Activated gamma-delta T cell treated with anti-CD3 and anti-CD28 coated beads, Interleukin-2, amount 50 U/mL, for 16 hours (primary cell): Measurements from ENCODE around the gene ZNRF4.

Experiments used
- DNase-seq: peaks from one replicate; pipeline ENCODE4 v3.0.0-alpha.2; 2020; ENCODE audit warnings: low read depth

The ZNRF4 gene

DNA sequence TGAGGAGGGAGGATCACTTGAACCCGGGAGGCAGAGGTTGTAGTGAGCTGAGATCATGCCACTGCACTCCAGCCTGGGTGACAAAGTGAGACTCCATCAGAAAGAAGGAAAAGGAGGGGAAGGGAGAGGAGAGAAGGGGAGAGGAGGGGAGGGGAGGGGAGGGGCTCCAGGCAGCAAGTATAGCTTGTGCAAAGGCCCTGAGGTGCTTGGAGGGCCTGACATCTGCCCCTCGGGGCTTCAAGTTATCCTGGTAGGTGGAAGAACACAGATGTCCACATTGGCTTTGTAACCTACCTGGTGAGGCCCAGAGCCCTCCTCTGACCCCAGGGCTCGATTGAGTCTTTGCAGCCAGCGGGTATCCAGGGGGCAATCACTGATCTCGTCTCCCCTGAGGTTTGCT is 11.5 kb upstream of the ZNRF4 start:
- DNase-seq, result no peak

DNA sequence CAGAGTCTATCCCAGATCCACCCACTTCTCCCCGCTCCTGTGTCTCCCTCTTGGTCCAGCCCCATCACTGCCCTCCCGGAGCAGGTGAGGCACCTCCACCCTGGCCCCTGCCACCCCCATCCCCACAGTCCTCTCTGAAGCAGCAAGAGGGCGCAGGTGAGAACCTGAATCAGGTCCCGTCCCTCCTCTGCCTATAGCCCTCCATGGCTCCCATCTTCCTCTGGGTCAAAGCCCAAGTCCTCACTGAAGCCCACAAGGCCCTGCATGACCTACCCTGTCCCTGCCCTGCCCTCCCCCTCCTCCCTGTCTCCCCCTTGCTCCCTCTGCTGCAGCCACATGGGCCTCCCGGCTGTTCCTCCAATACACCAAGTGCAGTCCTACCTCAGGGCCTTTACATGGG is 10.8 kb upstream of the ZNRF4 start:
- no peak for DNase-seq

DNA sequence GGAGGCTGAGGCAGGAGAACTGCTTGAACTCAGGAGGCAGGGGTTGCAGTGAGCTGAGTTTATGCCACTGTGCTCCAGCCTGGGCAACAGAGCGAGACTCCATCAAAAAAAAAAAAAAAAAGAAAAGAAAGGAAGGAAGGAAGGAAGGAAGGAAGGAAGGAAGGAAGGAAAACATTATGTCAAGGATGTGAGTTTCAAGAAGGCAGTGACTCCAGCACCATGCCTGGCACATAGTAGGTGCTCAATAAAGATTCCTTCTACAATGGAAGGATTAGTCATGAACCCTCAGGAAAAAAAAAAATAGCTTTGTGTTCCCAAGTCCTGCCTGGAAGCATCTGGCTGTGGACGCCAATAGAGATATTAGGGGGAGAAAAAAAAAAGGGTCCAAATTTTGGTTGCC is 10.1 kb upstream of the ZNRF4 start:
- DNase-seq, result no peak

DNA sequence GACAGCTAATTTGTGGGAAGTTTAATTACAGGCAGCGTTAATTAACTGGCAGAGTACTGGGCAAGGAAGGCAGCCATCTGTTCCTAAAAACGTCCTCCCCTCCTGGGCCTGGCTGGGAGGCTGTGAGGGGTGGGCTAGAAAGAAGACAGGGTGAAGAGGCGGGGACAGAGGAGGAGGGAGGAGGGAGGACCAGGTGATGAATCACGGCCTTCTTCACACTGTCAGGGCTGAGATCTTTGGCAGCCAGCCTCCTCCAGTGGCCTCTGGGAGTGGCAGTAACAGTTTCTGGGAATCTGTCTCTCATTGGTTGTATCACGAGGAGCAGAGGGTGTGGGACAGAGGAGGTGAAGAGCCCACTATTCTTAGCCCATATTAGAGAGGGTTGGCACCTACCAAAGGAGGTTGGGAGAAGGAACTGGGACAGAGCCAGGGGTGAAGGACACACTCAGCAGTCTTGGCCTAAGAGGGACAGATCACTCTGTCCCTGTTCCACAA is 9.6 kb upstream of the ZNRF4 start:
- DNase-seq, result no peak

DNA sequence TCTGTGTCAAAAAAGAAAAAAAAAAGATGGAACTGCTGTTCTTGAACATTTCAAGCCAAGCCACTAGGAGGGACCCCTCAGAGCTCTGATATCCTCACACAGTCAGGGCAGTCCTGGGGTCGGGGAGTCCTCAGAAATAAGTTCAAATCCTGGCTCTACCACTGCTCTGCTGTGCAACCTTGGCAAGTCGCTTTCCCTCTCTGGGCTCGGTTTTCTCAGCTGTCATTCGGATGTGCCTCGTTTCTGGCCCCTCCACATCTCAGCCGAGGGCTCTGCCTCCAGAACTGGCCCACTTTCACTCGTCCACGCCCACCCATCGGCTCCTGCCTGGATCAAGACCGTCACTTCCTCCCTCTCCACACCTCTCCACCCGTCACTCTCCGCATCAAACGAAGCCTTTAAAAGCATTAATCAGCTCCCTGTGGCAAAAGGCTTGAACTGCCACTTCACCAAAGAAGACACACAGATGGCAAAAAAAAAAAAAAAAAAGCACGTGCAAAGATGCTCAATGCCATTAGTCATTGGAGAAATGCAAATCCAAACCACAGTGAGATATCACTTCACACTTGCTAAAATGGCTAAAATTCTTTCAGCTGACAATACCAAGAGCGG is 7.4 kb upstream of the ZNRF4 start:
- DNase-seq, result no peak

DNA sequence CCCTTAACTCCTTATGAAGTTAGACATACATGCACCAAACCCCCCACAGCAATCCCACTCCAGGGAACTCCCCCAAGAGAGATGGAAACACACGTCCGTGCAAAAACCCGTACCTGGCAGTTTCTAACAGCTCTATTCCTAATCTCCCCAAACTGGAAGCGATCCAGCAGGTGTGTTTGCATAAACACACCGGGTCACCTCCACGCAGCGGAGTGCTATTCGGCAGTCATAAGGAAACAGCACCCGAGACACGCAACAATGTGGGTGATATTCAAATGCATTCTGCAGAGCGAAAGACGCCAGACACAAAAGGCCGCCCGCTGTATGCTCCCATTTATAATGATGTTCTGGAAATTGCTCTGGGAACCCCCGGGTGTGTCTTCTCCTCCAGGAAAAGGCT is 6.8 kb upstream of the ZNRF4 start:
- no peak for DNase-seq

DNA sequence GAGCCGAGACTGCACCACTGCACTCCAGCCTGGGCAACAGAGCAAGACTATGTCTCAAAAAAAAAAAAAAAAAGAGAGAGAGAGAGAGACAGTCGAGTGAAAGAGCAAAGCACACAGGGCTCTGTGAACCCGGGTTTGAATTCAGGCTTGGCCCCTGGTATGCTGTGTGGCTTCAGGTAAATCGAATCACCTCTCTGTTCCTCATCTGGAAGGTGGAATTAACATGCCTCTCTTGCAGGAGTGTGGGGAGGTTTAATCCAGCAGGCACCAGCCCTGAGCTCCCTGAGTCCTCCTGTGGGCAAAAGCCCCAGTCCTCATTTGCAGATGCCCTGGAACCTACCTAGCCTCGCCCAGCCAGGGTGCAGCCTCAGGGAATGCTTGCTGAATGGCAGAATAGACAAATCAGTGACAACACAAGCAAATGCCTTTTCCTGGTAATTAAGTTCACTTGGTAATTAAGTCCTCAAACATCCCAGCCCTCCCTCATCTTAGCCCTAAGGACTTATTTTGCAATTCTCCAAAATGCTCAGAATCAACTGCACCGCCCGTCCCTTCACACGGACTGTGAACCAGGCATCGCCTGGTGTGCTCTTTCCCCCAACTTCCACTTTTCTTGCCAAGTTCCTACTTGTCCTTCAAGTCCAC is 4.6 kb upstream of the ZNRF4 start:
- no peak for DNase-seq

DNA sequence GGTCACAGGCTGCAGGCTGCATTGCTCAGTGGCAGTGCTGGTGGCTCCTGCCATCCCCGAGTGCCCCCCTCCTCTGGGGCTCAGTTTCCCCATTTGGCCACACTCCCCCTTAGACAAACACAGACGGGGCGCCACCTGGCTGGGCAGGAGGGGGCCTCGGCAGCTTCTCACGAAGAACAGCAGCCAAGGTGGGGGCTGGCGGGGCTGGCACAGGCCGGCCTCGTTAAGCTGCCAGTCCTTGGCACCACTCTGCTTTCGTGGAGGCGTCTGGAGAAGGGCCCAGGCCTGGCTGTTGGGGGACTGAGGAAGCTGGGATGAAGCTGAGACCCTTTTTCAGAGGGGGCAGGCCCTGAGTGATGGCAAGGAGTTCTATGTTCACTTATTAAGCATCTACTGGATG is 3.7 kb upstream of the ZNRF4 start:
- no peak for DNase-seq

DNA sequence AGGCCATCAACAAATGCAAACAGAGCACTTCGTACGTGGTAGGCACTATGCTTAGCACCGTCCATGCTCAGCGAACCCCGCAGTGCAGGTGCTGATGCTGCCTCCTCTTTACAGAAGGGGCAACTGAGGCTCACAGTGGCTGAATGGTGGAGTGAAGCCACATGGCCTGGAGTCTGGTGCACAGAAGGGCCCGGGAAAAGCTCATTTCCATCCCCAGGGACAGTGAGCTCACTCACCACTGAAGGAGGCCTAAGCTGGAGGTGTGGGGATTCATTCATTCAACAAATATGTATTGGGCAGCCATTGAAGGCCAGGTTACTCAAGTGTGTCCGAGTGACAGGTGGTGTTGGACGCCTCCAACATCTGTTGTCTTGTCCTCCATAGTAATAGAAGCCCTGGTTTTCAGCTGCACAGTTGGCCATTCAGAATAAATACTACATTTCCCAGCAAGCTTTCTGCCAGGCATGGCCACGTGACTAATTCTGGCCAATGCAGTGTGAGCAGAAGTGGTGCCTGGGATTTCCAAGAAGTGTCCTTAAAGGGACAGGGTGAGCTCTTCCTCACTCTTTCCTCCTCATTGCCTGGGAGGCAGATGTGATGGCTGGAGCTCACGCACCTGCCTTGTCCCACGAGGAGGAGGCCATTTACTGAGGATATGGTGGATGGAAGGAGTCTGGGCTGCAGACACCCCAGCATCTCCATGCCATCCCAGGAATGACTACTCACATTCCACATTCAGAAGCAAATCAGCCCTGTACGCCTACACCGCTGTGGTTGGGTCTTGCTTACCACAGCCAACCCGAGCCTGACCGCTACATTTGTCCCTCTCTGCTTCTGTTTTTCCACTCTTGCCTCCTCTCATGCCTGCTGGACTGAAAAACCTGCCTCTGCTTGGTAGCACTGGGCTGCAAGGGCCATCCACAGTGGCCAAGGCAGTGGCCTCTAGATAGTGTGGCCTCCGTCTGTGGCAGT is 2.3 kb upstream of the ZNRF4 start:
- DNase-seq, result no peak

DNA sequence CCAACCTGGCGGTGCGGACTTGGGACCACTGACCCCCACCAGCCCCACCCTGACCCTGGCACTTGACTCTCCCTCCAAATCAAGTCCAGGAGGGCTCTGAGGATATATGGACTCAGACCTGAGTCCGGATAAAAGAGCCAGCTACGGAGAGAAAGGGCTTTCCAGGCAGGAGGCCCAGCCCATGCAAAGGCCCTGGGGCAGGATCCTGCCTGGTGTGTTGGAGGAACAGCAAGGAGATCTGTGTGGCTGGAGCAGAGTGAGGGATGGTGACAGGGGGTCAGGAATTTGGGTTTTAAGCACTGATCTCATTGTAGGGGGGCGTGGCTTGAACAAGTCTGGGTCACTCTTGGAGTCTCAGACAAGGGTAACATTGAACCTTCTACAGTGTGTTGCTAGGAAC is 474 bp upstream of the ZNRF4 start:
- DNase-seq, result no peak

DNA sequence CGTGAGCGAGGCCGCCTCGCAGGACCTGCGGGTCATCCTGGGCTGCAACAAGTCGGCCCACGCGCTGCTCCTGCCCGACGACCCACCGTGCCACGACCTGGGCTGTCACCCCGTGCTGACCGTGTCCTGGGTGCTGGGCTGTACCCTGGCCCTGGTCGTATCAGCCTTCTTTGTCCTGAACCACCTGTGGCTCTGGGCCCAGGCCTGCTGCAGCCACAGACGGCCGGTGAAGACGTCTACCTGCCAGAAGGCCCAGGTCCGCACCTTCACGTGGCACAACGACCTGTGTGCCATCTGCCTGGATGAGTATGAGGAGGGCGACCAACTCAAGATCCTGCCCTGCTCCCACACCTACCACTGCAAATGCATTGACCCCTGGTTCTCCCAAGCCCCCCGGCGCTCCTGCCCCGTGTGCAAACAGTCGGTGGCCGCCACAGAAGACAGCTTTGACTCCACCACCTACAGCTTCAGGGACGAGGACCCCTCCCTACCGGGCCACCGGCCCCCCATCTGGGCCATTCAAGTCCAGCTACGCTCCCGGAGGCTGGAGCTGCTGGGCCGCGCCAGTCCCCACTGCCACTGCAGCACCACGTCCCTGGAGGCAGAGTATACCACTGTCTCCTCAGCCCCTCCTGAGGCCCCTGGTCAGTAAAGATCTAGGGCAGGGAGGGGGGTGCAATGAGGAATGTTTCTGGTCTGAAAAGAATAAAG is 1.1 kb downstream of the ZNRF4 start:
- DNase-seq, result no peak

DNA sequence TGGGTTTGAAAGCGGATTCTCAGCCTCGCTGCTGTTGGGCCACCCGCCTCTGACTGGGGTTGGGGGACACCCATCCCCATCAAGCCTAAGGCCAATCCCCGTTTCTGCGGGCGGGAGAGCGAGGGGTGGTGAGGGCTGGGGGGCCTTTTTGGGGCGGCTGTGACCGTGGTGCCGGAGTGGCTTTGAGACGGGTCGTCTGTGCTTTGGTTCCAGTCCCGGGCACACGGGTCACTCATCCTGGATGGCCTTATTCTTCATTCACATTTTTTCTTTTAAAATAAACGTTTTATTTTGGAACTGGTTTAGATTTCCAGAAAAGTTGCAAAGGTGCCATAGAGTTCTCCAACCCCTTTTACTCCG is 1.6 kb downstream of the ZNRF4 start:
- no peak for DNase-seq

DNA sequence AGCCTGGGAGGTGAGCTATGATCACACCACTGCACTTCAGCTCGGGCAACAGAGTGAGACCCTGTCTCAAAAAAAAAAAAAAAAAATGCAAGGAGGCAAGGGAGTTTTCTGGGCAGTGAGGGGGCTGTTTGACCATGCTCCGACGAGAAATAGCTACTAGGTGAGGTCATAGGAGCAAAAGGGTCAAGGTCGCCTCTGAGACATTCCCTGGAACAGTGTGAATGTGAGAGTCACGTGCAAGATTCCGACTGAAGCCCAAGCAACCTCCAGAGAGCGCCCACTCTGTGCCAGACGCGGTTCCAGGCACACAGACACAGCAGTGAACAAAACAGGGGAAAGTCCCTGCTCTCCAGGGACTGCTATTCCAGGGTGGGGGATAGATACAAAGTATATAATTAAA is 2.5 kb downstream of the ZNRF4 start:
- DNase-seq, result no peak

DNA sequence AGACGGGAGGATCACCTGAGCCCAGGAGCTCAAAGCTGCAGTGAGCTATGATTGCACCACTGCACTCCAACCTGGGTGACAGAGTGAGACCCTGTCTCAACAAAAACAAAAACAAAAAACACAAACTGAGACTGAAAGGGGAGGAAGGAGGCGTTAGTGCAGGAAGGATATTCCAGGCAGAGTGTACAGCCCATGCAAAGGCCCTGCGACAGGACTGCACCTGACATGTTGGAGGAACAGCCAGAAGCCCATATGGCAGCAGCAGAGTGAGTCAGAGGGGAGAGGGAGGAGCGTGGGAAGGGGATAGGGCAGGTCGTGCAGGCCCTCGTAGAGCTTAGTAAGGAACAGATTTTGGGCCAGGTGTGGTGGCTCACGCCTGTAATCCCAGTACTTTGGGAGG is 3.2 kb downstream of the ZNRF4 start:
- no peak for DNase-seq

DNA sequence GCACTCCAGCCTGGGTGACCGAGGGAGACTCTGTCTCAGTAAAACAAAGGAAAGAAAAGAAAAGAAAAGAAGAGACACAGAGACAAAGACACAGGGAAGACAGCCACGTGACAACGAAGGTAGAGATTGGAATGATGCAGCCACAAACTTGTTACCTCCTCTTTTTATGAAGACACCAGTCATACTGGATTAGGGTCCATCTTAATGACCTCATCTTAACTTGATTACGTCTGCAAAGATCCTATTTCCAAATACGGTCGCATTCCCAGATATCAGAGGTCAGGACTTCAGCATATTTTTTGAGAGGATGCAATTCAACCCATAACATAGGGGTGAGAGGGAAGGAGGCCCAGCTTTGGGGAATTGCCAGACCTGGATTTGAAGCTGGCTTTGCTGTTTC is 4.1 kb downstream of the ZNRF4 start:
- DNase-seq, result no peak

DNA sequence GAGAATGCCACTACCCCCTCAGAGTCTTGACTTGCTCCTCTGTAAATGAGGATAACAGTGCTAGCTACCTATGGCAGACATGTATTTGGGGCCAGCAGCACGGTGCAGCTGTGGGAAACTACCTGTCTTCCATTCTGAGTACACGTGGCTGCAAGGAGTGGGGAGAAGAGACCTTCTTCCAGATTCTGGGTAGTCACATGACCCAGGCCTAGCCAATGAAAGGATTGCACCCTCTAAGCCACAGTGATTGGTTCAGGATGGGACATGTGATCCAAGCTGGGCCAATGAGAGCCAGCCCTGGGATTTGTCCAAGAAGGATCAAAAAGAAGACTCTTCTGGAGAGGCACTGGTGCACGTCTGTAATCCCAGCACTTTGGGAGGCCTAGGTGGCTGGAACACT is 5.5 kb downstream of the ZNRF4 start:
- DNase-seq, result no peak

DNA sequence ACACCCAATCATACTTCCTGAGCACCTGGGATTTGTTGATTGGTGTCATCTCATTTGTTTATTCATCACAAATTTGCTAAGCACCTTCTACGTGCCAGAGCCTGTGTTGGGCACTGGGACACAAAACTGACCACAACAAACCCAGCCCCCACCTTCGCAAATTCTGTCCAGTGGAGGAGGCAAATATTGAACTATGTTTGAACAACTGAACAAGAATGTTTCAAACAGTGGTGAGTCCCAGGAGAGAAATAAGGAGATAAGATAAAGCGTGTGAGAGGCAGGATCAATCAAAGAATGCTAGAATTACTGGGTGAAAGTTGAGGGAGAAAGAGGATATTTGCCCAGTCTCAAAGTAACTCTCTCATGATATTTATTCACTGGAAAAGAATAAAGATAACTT is 8.7 kb downstream of the ZNRF4 start:
- no peak for DNase-seq

DNA sequence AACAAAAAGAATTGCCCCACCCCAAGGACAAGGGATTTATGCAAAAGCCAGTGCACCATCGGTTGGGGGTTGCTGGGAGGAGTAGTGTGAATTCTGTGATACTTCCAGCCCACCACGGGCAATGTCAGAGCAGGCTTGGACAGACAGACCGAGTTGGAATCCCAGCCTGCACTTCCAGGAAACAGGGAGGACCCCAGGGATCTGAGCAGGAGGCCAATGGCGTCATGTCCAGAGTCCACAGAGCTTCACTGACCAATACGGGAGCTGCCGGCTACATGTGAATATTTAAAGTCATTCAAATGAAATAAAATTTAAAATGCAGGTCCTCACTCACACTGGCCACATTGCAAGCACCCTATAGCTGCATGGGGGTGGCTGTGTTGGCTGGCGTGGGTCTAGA is 10.9 kb downstream of the ZNRF4 start:
- DNase-seq, result no peak

DNA sequence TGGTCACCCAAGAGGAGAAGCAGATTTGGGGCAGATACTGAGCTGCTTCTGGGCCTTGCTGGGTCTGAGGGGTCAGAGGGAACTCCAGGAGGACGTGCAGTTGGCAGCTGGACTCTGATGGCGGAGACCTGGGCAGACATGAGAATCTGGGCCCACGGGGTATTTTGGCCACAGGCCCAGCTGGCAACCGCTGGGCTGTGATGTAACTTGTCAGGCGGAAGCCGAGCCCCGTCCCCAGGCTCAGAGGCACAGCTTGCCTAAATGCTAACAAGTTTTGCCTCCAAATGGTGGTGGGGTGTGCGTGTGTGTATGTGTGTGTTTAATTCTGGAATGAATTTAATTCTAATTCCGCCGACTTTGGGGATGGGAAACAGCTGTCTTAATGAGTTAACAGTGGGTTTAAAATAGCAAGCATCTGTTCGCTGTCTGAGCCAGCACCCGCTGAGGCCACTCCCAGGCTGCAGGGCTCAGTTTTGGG is 11.6 kb downstream of the ZNRF4 start:
- no peak for DNase-seq

DNA sequence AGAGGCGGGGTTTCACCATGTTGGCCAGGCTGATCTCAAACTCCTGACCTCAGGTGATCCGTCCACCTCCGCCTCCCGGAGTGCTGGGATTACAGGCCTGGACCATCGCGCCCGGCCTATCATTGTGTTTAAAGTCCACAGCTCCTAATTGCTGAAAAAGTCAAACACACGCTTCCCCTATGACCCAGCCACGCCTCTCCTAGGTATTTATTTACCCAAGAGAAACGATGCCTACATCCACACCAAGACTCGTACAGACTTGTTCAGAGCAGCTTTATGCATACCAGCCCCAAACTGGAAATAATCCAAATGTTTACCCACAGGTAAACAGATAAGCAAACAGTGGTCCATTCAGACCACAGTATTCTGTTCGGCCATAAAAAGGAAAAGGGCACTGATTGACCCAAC is 15.1 kb downstream of the ZNRF4 start:
- no peak for DNase-seq

DNA sequence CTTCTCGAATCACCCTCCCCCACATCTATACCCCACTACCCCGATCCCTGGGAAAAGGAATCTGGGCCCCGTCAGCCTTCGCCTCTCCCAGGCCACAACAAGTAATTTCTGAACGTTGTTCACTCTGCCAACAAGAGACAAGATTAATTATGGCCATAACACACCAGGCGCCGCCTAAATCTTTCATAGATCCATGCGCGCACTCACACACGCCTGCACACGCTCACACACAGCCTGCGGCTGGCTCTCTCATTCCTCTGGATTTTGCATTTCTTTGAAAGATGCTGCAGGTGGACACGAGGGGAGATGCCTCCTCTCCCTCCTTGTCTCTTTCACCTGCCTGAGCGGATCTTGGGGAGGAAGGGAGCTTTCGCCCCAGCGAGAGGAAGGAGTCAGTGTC is 17.1 kb downstream of the ZNRF4 start:
- DNase-seq, result no peak

DNA sequence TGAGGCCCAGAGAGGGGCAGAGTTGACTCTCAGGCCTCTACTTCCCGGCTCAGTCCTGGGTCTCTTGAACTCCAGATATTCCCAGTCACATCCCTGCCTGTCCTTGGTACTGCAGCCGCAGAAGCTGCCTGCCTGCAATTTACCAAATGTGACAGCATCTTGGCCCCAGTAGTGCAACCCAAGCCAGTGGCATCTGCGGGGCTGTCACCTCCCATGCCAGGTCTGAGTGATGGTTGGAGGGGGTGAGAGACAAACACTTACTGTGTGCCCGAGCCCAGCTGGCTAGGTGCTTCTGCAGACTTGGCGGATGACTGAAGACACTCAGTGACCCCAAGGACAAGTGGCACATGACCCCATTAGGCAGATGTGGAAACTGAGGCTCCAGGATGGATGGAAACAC is 18.4 kb downstream of the ZNRF4 start:
- DNase-seq, result no peak
